ENCODE results near the gene ERCC3.

GRCh38 chr2:127226520-127227263, 67.3 kb downstream of the ERCC3 start:
- TF ChIP-seq CTCF (IDR thresholded peaks at IDR 0.05; ENCODE audit: low read length) (no peak), EZH2 (IDR thresholded peaks at IDR 0.05; ENCODE audit: borderline replicate concordance, low read length) (no peak)
